Measurements from ENCODE around the gene IFFO2.

DNA sequence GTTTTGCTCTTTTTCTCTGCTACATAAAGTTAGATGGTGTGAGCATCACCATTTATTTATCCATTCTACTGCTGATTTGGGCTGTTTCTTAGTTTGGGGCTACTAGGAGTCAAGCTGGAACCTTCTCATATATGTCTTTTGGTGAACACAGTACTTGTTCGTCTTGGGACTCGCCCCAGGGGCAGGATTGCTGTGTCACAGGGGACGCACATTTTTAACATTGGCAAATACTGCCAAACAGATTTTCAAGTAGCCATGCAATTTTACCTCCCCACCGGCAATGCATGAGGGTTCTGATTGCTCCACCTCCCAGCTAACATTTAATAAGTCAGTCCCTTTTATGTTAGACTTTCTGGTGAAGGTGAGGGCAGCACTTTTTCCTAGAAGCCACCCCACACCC lies 7.5 kb upstream of the IFFO2 start:
- no peak for TF ChIP-seq POLR2A (IDR thresholded peaks at IDR 0.05; ENCODE audit: low read depth, low read length)
- TF ChIP-seq POLR2AphosphoS5 (IDR thresholded peaks at IDR 0.05; ENCODE audit: low read depth, low read length): no peak
- TF ChIP-seq PAX5 (IDR thresholded peaks at IDR 0.05; ENCODE audit: insufficient read depth, low read length, severe bottlenecking): no peak

Data from GM12891 (cell line).